DMS79 (cell line): ENCODE data around the gene KCTD13.
"Not testable (repeated sequence)": the region's sequence is repeated elsewhere in the genome, so short reads cannot be mapped to it uniquely, and the experiment has no call there.

ENCODE experiments used
- DNase-seq: peaks from one replicate; lab custom pipeline; 2025; lab: John Stamatoyannopoulos, UW

KCTD13 gene

DNA sequence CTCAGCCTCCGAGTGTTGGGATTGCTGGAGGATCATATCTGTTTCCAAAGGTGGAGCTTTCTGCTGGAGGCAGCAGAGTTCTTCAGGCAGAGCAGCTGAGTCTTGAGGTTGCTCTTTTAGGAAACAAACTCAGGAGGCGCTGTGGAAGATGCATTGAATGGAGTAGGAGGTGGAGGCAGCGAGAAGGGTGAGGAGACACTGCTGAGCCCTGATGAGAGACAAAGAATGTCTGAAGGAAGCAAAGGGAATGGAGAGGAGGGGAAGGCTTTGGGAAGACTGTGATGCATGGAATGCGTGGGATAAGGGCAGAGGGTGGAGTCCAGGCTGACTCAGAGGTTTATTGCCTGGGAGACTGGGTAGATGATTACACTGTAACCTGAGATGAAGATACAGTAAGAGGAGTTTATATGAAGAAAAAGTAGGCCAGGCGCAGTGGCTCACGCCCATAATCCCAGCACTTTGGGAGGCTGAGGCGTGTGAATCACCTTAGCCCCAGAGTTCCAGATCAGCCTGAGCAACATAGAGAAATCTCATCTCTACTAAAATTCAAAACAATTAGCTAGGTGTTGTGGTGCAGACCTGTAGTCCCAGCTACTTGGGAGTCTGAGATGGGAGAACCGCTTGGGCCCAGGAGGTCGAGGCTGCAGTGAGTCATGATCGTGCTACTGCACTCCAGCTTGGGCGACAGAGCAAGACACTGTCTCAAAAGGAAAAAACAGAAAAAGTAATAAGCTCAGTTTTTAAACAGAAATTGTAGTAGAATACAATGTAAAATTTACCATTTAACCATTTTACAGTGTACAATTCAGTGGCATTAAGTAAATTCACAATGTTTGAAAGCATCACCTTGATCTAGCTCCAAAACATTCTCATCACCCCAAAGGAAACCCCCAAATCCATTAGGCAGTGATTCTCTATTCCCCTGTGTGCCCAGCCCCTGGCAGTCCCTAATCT, 18.1 kb upstream of the KCTD13 start:
- DNase-seq: no peak

- peak; percentile 61 for DNase-seq
Measured at GRCh38 chr16:29940656-29941055, 14.6 kb upstream of the KCTD13 start.

DNA sequence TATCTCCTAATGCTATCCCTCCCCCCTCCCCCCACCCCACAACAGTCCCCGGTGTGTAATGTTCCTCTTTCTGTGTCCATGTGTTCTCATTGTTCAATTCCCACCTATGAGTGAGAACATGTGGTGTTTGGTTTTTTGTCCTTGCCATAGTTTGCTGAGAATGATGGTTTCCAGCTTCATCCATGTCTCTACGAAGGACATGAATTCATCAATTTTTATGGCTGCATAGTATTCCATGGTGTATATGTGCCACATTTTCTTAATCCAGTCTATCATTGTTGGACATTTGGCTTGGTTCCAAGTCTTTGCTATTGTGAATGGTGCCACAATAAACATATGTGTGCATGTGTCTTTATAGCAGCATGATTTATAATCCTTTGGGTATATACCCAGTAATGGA, 5.7 kb upstream of the KCTD13 start:
- DNase-seq: not testable (repeated sequence)

- no peak for DNase-seq
Measured at GRCh38 chr16:29927070-29927905, 1.3 kb upstream of the KCTD13 start.

- peak; percentile 30 for DNase-seq
Measured at GRCh38 chr16:29926711-29927052, 656 bp upstream of the KCTD13 start.

GRCh38 chr16:29925105-29925756, 795 bp downstream of the KCTD13 start:
- no peak for DNase-seq

DNA sequence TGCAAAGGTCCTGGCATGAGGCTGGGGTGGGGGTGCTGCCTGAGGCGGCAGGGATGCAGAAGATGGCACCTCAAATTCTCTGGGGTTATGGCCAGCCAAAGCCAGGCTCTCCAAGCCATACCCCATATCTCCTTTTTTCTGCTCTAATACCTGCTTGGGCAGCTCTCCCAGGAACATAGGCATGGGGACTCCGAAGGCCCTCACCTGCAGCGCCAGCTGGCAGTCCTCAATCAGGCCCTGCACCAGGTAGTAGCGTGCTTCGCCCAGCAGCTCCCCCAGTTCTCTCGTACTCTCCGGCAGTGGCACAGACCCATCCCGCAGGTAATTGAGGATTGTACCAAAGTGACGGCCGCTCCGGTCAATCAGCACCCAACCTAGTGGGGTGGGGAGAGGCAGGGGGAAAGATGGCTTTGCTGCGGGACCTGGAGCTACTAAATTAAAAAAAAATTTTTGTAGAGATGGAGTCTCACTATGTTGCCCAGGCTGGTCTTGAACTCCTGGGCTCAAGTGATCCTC, 3.0 kb downstream of the KCTD13 start:
- no peak for DNase-seq

DNA sequence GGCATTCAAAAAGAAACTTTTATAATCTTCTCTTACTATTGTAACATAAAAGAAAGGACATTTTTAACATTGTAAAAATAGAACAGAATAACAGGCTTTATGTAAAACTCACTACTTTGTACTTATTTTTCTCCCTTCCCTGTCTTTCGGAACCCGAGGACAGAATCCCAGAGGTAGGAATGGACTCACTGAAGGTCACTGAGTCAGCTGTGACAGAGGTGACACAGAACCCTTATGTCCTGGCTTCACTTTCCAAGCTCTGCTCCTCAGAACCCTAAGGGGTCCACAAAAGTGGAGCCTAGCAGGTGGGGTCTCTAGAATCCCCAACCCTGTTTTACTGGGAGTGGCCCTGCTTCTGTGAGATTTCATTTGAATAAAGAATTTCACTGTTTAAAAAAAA, 3.7 kb downstream of the KCTD13 start:
- DNase-seq: no peak

DNA sequence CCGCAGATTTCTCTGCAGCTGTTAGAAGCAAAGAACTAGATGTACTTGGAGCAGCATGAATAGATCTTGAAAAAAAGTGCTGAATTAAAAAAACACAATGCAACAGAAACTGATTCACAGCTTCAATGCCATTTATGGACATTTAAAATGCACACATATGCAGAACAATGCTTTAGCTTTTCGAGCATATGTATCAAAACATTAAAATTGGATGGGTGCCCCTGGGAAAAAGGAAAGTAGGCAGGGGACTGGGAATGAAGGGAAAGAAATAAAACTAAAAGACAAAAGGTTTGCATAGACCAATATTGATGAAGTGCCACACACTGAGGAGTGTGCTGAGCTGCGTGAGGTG, 5.0 kb downstream of the KCTD13 start:
- DNase-seq: no peak

DNA sequence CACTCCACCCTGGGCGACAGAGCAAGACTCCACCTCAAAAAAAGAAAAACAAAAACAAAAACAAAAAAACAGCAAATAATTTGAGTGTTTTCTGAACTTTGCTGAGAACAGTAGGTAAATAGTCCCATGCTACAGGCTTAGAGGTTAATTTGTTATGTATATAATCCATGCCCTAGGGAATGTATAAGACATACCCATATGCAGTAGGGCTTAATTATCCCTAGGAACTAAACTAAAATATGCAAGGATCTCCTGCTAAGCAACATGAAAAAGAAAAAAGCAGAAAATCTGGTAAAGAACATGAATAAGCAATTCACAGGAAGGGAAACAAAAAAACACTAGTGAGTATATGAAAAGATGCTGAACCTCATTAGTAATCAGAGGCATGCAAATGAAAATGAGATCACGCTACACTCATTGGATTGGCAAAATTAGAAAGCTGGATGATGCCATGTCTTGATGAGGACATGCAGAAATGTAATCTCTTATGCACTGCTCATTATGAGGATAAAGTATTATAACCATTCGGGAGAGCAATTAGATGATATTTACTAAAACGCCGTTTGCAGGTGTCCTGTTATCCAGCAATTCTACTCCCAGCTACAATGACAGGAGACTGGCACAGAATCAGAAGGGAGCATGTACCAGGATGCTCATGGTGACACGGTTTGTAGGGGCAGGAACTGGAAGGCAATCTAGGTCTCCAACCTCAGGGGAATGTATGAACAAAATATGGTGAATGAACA, 5.6 kb downstream of the KCTD13 start:
- no peak for DNase-seq

GRCh38 chr16:29916979-29917378, 9.0 kb downstream of the KCTD13 start:
- DNase-seq: no peak

- no peak for DNase-seq
Measured at GRCh38 chr16:29915590-29916247, 10.3 kb downstream of the KCTD13 start.

DNA sequence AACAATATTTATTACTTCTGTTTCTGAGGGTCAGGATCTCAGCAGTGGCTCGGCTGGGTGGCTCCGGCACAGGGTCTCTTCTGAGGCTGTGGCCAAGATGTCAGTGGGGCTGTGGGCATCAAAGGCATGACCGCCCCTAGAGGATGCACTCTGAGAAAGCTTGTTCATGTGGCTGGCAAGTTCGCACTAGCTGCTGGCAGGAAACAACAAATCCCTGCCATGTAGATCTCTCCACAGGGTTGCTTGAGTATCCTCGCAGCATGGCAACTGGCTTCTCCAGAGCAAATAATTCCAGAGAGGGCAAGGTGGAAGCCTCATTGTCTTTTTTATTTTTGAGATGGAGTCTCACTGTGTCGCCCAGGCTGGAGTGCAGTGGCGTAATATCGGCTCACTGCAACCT, 12.5 kb downstream of the KCTD13 start:
- no peak for DNase-seq

DNA sequence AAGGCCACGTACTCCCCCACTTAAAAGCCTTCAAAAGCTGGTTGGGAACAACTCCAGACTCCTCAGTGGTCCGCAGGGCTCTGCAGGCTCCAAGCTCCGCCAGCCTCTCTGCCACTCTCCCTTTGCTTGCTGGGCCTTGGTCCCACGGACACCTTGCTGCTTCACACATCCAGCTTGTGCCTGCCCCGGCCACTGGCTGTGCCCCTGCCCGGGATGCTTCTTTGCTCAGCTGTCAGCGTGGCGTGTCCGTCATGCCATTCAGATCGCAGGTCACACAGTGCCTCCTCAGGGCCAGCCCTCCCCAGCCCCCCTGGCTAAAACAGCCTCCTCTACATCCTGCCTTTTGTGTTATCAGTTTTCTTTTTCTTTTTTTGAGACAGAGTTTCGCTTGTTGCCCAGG, 13.9 kb downstream of the KCTD13 start:
- DNase-seq: no peak

- DNase-seq: no peak
Measured at GRCh38 chr16:29911676-29912010, 14.4 kb downstream of the KCTD13 start.

DNA sequence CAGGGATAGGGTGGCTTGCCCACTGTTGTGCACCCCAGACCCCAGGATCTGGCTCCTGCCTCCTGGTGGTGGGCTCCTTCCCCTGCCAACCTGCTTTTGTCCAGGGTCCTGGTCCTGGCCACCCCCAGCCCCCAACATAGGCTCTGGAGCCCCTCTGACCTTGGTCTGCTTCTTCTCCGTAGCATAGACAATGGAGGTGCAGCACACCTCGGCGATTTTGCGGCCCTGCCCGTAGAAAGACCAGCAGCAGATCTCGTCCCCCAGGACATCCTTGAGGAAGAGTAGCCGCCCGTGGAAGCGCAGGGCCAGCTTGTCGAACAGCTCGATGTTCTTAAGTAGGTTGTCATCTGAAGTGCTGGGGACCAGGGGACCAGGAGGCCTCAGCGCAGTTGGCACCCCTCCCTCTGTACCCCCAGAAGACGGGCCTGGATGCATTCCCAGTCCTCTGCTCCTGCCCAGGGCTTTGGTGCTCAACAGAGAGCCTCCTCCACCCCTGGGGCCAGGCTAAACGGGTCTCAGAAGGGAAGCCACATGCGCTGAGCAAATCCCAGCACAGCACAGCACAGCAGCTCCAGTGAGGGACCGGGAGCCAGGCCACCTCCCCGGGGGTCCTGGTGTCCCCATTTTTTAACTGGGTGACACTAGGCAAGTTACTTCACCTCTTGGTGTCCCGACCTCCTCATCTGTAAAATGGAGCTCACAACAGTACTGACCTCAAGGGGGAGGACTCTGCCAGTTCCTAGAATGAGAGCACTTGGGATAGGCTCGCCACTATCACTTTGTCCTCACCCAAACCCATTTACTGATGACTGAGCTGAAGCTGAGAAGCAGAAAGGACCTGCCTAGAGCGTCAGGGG, 15.0 kb downstream of the KCTD13 start:
- no peak for DNase-seq

DNA sequence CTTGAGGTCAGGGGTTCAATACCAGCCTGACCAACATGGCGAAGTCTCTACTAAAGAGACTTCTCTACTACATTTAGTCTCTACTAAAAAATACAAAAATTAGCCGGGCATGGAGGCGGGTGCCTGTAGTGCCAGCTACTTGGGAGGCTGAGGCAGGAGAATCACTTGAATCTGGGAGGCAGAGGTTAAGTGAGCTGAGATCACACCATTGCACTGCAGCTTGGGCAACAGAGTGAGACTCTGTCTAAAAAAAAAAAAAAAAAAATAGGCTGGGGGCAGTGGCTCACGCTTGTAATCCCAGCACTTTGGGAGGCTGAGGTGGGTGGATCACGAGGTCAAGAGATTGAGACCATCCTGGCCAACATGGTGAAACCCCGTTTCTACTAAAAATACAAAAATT, 16.2 kb downstream of the KCTD13 start:
- not testable (repeated sequence) for DNase-seq

GRCh38 chr16:29909391-29909790, 16.6 kb downstream of the KCTD13 start:
- no peak for DNase-seq

GRCh38 chr16:29908719-29909220, 17.3 kb downstream of the KCTD13 start:
- DNase-seq: no peak

- no peak for DNase-seq
Measured at GRCh38 chr16:29907973-29908372, 18.1 kb downstream of the KCTD13 start.
